Upper lobe of right lung (tissue), 1 donor: ENCODE data around the gene NME3. TPM values are rescaled to one million over a fixed set of nuclear protein-coding genes. Genes with fewer than 3 reads are reported as not detected.
A peak's percentile ranks its signal among the peaks of the same experiment; 100 is the strongest.

Experiments
- ATAC-seq: fragments of 200-7000 bp; cut with Tn5 transposase; one replicate; pipeline ENCODE4 v1.9.1; 2020; ENCODE audit warnings: mild to moderate bottlenecking, moderate library complexity
- DNase-seq: peaks from one replicate; pipeline ENCODE4 v3.0.0-alpha.2; 2020
- H3K27ac ChIP-seq: fragments of 200-600 bp; one replicate; pipeline ENCODE4 v1.8.0; 2022
- H3K27me3 ChIP-seq: fragments of 200-600 bp; one replicate; pipeline ENCODE4 v1.8.0; 2022; ENCODE audit warnings: mild to moderate bottlenecking
- H3K36me3 ChIP-seq: fragments of 200-600 bp; one replicate; pipeline ENCODE4 v1.8.0; 2022
- H3K4me1 ChIP-seq: fragments of 200-600 bp; one replicate; pipeline ENCODE4 v1.8.0; 2022
- H3K4me3 ChIP-seq: fragments of 200-600 bp; one replicate; pipeline ENCODE4 v1.8.0; 2022; ENCODE audit warnings: mild to moderate bottlenecking
- H3K9me3 ChIP-seq: fragments of 200-600 bp; one replicate; pipeline ENCODE4 v1.8.0; 2022
- CTCF ChIP-seq: fragments of 200-600 bp; IDR thresholded peaks from one replicate; pipeline ENCODE4 v1.8.0; 2022; ENCODE audit warnings: antibody characterized with exemption
- intact Hi-C: fragments of 100-400 bp; cut with DNase I; formaldehyde crosslinking; loops from one replicate; pipeline ENCODE4 v1.11.0; 2022
- total RNA-seq: library from RNA; stranded (reverse); fragmentation: NEBNext Ultra II Directional; extraction: Animal tissue kit (Norgen Biotek cat#: 25700); gene quantifications from one replicate; pipeline ENCODE4 v1.2.1, GENCODE V29; 2021
- donor health status: DM: no; HTN: yes; CAD: no; lungs with severe emphysema.

Gene NME3
- total RNA-seq, 1 donor from 2014 or later, result 67.2 TPM

- Histone ChIP-seq H3K36me3 (peaks cover 29% of the 10 kb centered on the region), H3K27ac (no peak overlapping the region), H3K27me3 (no peaks in the 10 kb centered on the region), H3K9me3 (no peaks in the 10 kb centered on the region), H3K4me3 (no peak overlapping the region), H3K4me1 (no peaks in the 10 kb centered on the region)
- no peak for TF ChIP-seq CTCF
- DNase-seq, result peak; percentile 62
- intact Hi-C loops, result no loop called here
- ATAC-seq, result no peak
These were observed 18.3 kb upstream of the NME3 start for GRCh38 chr16:1789643-1790045.

GRCh38 chr16:1788708-1789100 lies 17.4 kb upstream of the NME3 start:
- H3K4me3 ChIP-seq, result no peak overlapping the region
- no peaks in the 10 kb centered on the region for H3K9me3 ChIP-seq
- H3K4me1 ChIP-seq, result peaks cover 8% of the 10 kb centered on the region
- TF ChIP-seq CTCF, result no peak
- peaks cover 29% of the 10 kb centered on the region for H3K36me3 ChIP-seq
- no peak overlapping the region for H3K27ac ChIP-seq
- intact Hi-C loops, result no loop called here
- DNase-seq, result peak; percentile 57
- no peak for ATAC-seq
- no peaks in the 10 kb centered on the region for H3K27me3 ChIP-seq

GRCh38 chr16:1788095-1788707 lies 16.9 kb upstream of the NME3 start:
- Histone ChIP-seq H3K36me3 (peaks cover 29% of the 10 kb centered on the region), H3K4me1 (peaks cover 8% of the 10 kb centered on the region)
- intact Hi-C loops, result no loop called here

GRCh38 chr16:1787322-1788094 lies 16.2 kb upstream of the NME3 start:
- Histone ChIP-seq H3K9me3 (no peaks in the 10 kb centered on the region), H3K27ac (no peak overlapping the region), H3K4me3 (no peak overlapping the region), H3K36me3 (peaks cover 29% of the 10 kb centered on the region), H3K4me1 (peaks cover 8% of the 10 kb centered on the region), H3K27me3 (no peaks in the 10 kb centered on the region)
- ATAC-seq (no peak), DNase-seq (peak; percentile 62)
- intact Hi-C loops, result no loop called here
- TF ChIP-seq CTCF, result no peak

More at GRCh38 chr16:1788095-1788707, 16.9 kb upstream of the NME3 start:
- no peak for TF ChIP-seq CTCF
- H3K4me3 ChIP-seq, result no peak overlapping the region
- no peaks in the 10 kb centered on the region for H3K9me3 ChIP-seq
- ATAC-seq (no peak), DNase-seq (peak; percentile 66)
- no peaks in the 10 kb centered on the region for H3K27me3 ChIP-seq
- no peak overlapping the region for H3K27ac ChIP-seq

- no peaks in the 10 kb centered on the region for H3K9me3 ChIP-seq
- intact Hi-C loops, result no loop called here
These were observed 15.6 kb upstream of the NME3 start for GRCh38 chr16:1787056-1787321.

More at GRCh38 chr16:1787056-1787321, 15.6 kb upstream of the NME3 start:
- H3K36me3 ChIP-seq, result peaks cover 29% of the 10 kb centered on the region
- DNase-seq (no peak), ATAC-seq (no peak)
- H3K4me1 ChIP-seq, result peaks cover 8% of the 10 kb centered on the region
- H3K4me3 ChIP-seq, result no peak overlapping the region
- H3K27ac ChIP-seq, result no peak overlapping the region
- no peaks in the 10 kb centered on the region for H3K27me3 ChIP-seq
- no peak for TF ChIP-seq CTCF
